SH-SY5Y (cell line): Measurements from ENCODE around the gene BAIAP2.

Experiments used
- GATA2 ChIP-seq: IDR thresholded peaks from 2 replicates; pipeline ENCODE4 v1.6.1; 2011; ENCODE audit warnings: mild to moderate bottlenecking, low read depth, low read length
- GATA3 ChIP-seq: IDR thresholded peaks from 2 replicates; pipeline ENCODE4 v1.6.1; 2011; ENCODE audit warnings: low read depth, mild to moderate bottlenecking, low read length, moderate library complexity

GRCh38 chr17:81040791-81041337 is 5.9 kb downstream of the BAIAP2 start:
- no peak for TF ChIP-seq GATA2
- TF ChIP-seq GATA3: no peak
